HepG2 (cell line): ENCODE data around the gene CALML6. TPM values are rescaled to one million over a fixed set of nuclear protein-coding genes. Genes with fewer than 3 reads are reported as not detected.
A peak's percentile ranks its signal among the peaks of the same experiment; 100 is the strongest.

Experiments
- HHEX ChIP-seq: IDR thresholded peaks from 2 replicates; pipeline ENCODE4 v1.6.1; 2016; ENCODE audit warnings: control low read depth
- HINFP ChIP-seq: sonication (generic); formaldehyde crosslinking; IDR thresholded peaks from 2 replicates; pipeline ENCODE4 v1.4.0; 2020; ENCODE audit warnings: low read depth, mild to moderate bottlenecking, missing genetic modification reagents
- MAFG ChIP-seq: sonication (generic); formaldehyde crosslinking; IDR thresholded peaks from 2 replicates; pipeline ENCODE4 v1.5.1; 2020; ENCODE audit warnings: mild to moderate bottlenecking, missing genetic modification reagents
- MAX ChIP-seq: IDR thresholded peaks from 2 replicates; pipeline ENCODE4 v1.6.1; 2012; ENCODE audit warnings: inconsistent platforms
- NCOR1 ChIP-seq: fragments of 200-600 bp; sonication (generic); IDR thresholded peaks from 2 replicates; pipeline ENCODE4 v1.7.0; 2017; ENCODE audit warnings: antibody characterized with exemption, low read length, borderline replicate concordance
- NFKBIZ ChIP-seq: IDR thresholded peaks from 2 replicates; pipeline ENCODE4 v1.6.1; 2018; ENCODE audit warnings: missing genetic modification reagents, missing compliant biosample characterization
- NRL ChIP-seq: sonication (generic); formaldehyde crosslinking; IDR thresholded peaks from 2 replicates; pipeline ENCODE4 v1.5.0; 2020; ENCODE audit warnings: missing genetic modification reagents, mild to moderate bottlenecking, moderate library complexity, borderline replicate concordance
- PAXIP1 ChIP-seq: sonication (generic); formaldehyde crosslinking; conservative IDR thresholded peaks from 2 replicates; pipeline ENCODE4 v1.4.0; 2020; ENCODE audit warnings: mild to moderate bottlenecking, missing genetic modification reagents, moderate library complexity
- POLR2AphosphoS2 ChIP-seq: IDR thresholded peaks from 2 replicates; pipeline ENCODE4 v1.6.1; 2011; ENCODE audit warnings: low read depth, low read length, improper control_type of control experiment
- SAFB2 ChIP-seq: sonication (generic); formaldehyde crosslinking; IDR thresholded peaks from 2 replicates; pipeline ENCODE4 v1.5.1; 2020; ENCODE audit warnings: missing genetic modification reagents, low read depth, mild to moderate bottlenecking, borderline replicate concordance
- ZNF282 ChIP-seq: fragments of 450-650 bp; IDR thresholded peaks from 2 replicates; pipeline ENCODE4 v1.6.1; 2018; ENCODE audit not compliant: partially characterized antibody
- ZNF768 ChIP-seq: sonication (generic); formaldehyde crosslinking; IDR thresholded peaks from 2 replicates; pipeline ENCODE4 v1.4.0; 2020; ENCODE audit warnings: missing genetic modification reagents
- polyA plus RNA-seq, 8 experiments: library from polyadenylated mRNA; depleted of rRNA in 3 of 8; stranded (reverse) in 7 of 8; unstranded in 1 of 8; fragments of >200 nt; fragmentation: Illumina TruSeq in 4 of 8; extraction: Trizol in 4 of 8; gene quantifications; 2 replicates each; pipeline versions ENCODE4 v1.2.1 to v1.2.3, GENCODE V29; 2011 to 2016; ENCODE audit warnings: low read depth in 4 of 8, missing spikeins in 1 of 8, mixed read lengths in 1 of 8; ENCODE audit not compliant: insufficient read depth in 1 of 8
- total RNA-seq, 5 experiments: library from RNA; depleted of rRNA; stranded (reverse); fragments of >200 nt; fragmentation: Illumina TruSeq; extraction: Trizol; gene quantifications; 2 replicates each; pipeline ENCODE4 v1.2.3, GENCODE V29; 2016; ENCODE audit warnings: low read depth in 1 of 5
- TF ChIP-seq, protein P1 (sequence below): conservative IDR thresholded peaks from 2 replicates; pipeline ENCODE4 v1.6.1; 2018; ENCODE audit warnings: missing genetic modification reagents
- TF ChIP-seq, protein P2 (sequence below), 2 experiments: sonication (generic) in 1 of 2; formaldehyde crosslinking in 1 of 2; IDR thresholded peaks; 2 replicates each; pipeline versions ENCODE4 v1.6.1 to v1.9.0; 2014 to 2022; ENCODE audit warnings: antibody characterized with exemption in 1 of 2, borderline replicate concordance in 1 of 2, inconsistent platforms in 1 of 2, low read depth in 1 of 2, missing genetic modification reagents in 1 of 2

CALML6 gene
- total and polyA plus RNA-seq, 2 of the 13 experiments (the other 11 are each of a cell fraction or from before 2014, with no cell fraction given) = 0.11 to 0.12 TPM

DNA sequence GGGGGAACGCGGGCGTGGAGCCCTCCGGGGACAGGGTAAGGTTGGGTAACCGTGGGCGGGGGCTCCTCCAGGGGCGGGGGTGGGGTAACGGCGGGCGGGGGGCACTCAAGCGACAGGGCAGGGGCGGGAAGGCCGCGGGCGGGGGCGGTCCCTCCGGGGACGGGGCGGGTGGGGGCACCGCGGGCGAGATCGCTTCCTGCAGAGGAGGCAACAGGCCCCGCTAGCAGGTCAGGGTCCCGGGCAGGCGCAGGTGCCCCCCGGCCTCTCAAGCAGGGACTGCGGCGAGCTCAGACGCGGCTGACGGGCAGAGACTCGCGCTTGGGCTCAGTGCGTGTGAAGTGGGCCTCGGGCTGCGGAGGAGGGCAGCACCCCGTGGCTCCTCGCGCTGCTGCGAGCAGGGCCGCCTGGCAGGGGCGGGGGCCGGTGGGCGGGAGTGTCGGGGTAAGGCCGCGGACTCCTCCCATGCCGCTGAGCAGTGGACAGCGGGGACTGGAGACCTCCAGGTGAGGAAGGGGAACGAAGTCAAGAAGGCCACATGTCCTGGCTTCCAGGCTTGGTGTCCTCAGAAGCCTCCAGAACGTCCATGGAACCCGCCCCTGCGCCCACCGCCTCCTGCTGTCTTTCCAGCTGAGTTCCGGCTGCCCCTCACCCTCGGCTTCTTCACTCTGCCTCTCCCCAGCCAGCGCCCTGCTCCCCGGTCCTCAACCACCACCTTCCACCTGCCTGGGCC lies 23.5 kb upstream of the CALML6 start (continued):
- TF ChIP-seq HINFP (CRISPR knock-in tag) = no peak
- TF ChIP-seq NRL (CRISPR knock-in tag) = no peak
- peak; percentile 6; the same call in 1 of the 2 replicates for TF ChIP-seq PAXIP1
- TF ChIP-seq MAFG = no peak
- TF ChIP-seq ZNF768 (CRISPR knock-in tag) = peak; percentile 51; the same call in 1 of the 2 replicates
- TF ChIP-seq MAX = no peak; the same call in none of the 2 replicates
- TF ChIP-seq HHEX (CRISPR knock-in tag) = no peak
- no peak for TF ChIP-seq NCOR1
- TF ChIP-seq SAFB2 (CRISPR knock-in tag) = no peak
- TF ChIP-seq NFKBIZ = 0 out of 2 replicates have a peak, but pooled peaks have one; percentile 36
- no peak for TF ChIP-seq ZNF282
- TF ChIP-seq POLR2AphosphoS2 = no peak
- TF ChIP-seq, protein P1, sequence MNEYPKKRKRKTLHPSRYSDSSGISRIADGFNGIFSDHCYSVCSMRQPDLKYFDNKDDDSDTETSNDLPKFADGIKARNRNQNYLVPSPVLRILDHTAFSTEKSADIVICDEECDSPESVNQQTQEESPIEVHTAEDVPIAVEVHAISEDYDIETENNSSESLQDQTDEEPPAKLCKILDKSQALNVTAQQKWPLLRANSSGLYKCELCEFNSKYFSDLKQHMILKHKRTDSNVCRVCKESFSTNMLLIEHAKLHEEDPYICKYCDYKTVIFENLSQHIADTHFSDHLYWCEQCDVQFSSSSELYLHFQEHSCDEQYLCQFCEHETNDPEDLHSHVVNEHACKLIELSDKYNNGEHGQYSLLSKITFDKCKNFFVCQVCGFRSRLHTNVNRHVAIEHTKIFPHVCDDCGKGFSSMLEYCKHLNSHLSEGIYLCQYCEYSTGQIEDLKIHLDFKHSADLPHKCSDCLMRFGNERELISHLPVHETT (CRISPR knock-in tag) = 0 out of 2 replicates have a peak, but pooled peaks have one; percentile 24
- TF ChIP-seq, protein P2, sequence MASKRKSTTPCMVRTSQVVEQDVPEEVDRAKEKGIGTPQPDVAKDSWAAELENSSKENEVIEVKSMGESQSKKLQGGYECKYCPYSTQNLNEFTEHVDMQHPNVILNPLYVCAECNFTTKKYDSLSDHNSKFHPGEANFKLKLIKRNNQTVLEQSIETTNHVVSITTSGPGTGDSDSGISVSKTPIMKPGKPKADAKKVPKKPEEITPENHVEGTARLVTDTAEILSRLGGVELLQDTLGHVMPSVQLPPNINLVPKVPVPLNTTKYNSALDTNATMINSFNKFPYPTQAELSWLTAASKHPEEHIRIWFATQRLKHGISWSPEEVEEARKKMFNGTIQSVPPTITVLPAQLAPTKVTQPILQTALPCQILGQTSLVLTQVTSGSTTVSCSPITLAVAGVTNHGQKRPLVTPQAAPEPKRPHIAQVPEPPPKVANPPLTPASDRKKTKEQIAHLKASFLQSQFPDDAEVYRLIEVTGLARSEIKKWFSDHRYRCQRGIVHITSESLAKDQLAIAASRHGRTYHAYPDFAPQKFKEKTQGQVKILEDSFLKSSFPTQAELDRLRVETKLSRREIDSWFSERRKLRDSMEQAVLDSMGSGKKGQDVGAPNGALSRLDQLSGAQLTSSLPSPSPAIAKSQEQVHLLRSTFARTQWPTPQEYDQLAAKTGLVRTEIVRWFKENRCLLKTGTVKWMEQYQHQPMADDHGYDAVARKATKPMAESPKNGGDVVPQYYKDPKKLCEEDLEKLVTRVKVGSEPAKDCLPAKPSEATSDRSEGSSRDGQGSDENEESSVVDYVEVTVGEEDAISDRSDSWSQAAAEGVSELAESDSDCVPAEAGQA (IDR thresholded peaks at IDR 0.05; ENCODE audit: low read depth) = no peak
- TF ChIP-seq, protein P2 (CRISPR knock-in tag; IDR thresholded peaks at IDR 0.05; ENCODE audit: borderline replicate concordance) = no peak
